ENCODE results near the gene KRT27.
"Not testable (repeated sequence)": the region's sequence is repeated elsewhere in the genome, so short reads cannot be mapped to it uniquely, and the experiment has no call there.

Gene KRT27, protein sequence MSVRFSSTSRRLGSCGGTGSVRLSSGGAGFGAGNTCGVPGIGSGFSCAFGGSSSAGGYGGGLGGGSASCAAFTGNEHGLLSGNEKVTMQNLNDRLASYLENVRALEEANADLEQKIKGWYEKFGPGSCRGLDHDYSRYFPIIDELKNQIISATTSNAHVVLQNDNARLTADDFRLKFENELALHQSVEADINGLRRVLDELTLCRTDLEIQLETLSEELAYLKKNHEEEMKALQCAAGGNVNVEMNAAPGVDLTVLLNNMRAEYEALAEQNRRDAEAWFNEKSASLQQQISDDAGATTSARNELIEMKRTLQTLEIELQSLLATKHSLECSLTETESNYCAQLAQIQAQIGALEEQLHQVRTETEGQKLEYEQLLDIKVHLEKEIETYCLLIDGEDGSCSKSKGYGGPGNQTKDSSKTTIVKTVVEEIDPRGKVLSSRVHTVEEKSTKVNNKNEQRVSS

DNA sequence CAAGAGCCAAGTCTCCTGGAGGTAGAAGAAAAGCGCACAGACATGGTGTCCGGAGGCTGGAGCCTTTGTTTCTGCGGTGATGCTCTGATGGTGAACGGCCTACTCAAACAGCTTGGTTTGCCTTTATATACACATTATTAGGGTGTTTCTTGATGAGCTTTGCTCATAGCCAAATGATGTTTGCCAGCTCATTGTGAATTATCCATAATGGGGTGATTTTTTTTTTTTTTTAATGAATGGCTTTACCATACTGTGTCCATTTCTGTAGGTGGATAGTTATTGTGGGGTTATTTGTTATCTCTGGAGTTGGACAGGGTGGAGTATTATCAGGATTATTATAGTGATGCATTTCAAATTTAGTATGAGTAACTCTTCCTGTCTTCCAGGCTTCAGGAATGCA lies at the start of gene KRT27:
TSS of gene KRT27 (minus strand) at position 101 of the 400 bp plus-strand sequence. CDS start at position 44, 57 bp downstream.
- DNase-seq (ENCODE audit: low spot score): no peak

DNA sequence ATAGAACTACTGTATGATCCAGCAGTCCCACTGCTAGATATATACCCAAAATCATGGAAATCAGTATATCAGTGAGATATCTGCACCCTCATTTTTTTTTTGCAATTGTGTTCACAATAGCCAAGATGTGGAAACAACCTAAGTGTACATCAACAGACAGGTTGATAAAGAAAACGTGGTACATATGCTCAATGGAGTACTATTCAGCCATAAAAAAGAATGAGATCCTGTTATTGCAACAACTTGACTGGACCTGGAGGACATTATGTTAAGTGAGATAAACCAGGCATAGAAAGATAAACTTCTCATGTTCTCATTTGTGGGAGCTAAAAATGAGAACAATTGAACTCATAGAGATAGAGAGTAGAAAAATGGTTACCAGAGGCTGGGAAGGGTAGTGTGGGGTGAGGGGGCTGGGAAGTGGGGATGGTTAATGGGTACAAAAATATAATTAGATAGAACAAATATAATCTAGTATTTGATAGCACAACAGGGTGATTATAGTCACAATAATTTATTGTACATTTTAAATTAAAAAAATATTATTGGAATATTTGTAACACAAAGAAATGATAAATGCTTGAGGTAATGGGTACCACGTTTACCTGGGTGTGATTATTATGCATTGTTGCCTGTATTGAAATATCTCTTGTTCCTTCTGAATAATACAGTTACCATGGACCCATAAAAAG lies 47.9 kb upstream of the KRT27 start:
- DNase-seq (ENCODE audit: low spot score): no peak

DNA sequence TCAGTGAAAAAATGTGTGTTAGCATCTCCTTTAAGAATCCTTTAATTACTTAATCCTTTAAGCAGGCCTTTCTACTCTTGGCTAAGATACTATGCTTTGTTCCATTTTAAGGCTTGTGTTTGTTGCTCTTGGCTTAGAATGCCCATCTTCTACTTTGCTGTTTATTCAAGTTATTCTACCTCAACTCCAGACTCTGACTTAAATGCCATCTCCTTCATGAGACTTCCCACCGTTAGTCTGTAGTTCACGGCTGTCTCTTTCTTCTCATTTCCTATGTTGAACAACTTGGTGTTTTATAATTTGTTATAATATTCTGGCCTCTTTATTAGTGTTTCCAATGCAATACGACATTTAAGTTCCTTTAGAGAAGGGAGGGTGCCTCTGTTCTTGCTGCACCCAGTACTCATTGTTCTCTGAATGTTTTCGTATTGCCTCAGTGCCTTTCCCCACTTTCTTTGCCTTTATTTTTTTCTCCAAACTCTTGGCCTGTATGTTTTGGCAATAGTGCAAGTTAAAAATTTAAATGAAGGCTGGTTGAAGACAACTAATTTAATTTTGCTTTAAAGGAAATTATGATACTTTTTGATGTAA lies 46.2 kb upstream of the KRT27 start:
- DNase-seq (ENCODE audit: low spot score): no peak

DNA sequence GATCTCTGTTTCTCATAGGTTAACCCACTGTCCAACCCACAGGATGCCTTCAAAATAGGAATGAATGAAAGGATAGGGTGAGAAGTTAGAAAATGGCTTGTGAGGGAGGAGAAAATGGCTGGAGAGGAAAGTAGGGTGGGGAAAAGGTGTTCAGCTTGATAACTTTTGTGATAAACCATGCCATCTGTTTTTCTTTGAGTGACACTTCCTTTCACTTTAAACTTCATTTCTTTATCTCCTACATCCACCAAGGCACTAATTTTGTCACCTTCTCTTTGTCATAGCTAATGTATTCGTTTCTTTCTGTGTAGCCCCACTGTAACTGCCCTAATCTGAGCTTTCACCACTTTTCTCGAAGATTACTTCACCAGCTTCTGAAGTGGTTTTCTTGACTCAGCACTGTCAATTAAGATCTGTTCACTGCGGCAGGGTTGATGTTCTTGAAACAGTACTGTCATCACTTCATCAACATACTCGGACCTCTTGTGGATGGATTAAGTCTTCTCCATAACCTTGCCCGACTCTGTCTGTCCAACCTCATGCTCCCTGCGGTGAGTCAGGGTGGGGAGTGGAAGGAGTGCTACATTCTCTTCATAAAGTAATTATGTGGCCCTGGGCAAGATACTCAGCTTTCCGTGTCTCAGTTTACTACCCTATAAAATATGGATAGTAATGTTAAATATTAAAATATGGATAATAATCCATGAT lies 45.5 kb upstream of the KRT27 start:
- no peak for DNase-seq (ENCODE audit: low spot score)

DNA sequence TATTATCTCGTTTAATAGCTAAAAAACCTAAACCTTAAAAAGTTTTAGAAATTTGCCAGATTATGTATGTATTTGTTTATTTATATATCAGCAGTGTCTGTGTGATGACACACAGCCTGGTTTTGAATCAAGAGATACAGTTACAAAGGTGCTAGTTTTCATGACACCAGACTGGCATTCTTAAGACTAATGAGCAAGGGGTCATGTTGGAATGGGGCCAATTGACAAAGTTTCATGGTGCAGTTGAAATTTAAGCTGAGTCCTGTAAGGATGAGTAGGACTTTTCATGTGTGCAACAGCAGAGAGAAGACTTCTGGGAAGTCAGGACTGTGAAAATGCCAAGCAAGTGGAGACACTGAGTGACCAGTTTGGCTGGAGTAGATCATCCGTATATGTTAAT lies 43.2 kb upstream of the KRT27 start:
- DNase-seq (ENCODE audit: low spot score): no peak

DNA sequence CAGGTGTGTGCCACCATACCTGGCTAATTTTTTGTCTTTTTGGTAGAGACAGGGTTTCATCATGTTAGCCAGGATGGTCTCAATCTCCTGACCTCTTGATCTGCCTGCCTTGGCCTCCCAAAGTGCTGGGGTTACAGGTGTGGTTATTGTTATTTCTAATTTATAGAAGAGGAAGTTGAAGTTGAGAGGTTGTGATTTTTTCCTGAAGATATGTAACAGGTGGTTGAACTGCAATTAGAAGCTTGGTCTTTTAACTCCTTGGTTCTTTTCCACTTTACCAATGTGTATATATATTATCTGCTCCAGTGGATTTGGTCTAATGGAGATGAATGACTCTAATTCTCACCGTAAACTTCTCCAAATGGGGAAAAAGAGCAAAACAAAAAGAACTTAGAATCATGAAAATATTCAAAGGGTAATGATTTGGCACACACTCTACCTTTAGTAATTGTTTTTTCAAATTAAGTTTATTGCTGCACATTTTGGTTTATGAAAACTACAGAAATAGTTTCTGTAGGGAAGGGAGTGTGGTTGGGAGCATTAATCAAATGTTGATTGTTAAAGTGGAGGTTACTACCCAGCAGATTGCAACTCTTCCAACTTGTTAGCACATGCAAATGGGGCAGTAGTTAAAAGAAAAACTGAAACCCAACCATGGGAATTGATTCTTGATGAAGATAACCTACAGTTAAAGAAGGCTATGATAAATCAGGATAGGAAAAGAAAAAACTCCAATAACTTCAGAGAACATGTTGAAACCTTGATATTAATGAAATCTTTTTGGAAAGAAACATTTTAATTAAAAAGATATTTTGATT lies 41.9 kb upstream of the KRT27 start:
- no peak for DNase-seq (ENCODE audit: low spot score)

DNA sequence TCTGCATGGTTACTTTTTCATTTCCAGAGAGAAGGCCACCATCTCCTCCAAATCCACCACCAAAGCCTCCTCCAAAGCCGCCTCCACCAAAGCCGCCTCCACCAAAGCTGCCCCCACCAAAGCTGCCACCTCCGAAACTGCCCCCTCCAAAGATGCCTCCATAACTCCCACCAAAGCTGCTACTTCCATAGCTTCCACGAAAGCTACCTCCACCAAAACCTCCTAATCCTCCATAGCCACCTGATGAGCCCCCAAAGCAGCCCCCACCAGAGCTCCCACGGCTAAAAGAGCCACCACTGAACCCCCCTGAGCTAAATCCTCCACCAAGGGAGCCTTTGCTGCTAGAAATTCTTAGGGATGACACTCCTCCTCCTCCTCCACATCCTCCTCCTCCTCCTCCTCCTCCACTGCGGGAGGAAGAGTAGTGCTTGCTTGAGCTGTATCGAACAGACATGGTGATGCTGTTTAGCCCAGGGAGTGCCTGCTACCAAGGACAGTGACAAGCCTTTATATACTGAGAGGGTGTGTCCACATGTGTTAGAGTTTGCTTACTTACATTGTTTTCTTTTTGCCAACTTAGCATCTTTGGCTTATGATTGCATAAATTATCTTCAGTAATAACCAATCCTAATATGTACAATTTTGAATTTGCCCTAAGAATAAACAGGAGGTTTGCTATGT lies 39.9 kb upstream of the KRT27 start, which contains the start of gene KRT10:
TSS of gene KRT10 (minus strand) at position 483 of the 681 bp plus-strand sequence. CDS start at position 454, 29 bp downstream.
- DNase-seq (ENCODE audit: low spot score): no peak

DNA sequence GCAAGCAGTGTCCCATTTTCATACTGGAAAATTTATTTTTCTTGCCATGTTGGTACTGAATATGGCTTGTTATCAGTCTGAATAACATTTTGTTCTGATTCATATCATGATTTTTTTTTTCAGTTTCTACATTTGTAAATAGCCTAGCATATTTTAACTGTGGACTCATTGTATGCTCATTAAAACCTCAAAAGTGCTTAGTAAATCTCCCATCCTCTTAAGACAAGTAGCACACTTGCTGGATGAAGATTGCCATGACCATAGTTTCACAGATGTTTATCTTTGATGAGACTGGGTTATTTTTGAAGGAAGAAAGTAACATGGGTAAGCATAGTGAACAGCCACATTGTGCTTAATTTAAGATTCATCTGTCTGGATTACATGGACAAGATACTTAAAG lies 39.2 kb upstream of the KRT27 start:
- no peak for DNase-seq (ENCODE audit: low spot score)

DNA sequence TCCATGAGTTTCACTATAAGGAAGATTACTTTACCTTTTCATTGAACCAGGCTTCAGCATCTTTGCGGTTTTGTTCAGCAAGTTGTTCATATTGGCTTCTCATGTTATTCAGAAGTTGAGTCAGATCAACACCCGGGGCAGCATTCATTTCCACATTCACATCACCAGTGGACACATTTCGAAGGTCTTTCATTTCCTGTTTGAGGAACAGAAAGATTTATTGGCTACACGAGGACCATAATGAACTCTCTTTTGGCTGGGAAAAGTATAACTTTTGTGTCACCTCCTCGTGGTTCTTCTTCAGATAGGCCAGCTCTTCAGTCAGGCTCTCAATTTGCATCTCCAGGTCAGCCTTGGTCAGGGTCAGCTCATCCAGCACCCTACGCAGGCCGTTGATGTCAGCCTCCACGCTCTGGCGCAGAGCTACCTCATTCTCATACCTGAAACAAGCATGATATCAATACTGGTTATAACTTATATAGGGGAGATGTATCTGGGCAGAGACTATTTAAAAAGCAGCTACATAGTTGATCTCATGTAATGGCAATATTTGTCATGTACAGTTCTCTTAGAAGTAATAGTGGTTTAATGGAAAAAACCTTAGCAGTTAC lies 38.0 kb upstream of the KRT27 start:
- no peak for DNase-seq (ENCODE audit: low spot score)

DNA sequence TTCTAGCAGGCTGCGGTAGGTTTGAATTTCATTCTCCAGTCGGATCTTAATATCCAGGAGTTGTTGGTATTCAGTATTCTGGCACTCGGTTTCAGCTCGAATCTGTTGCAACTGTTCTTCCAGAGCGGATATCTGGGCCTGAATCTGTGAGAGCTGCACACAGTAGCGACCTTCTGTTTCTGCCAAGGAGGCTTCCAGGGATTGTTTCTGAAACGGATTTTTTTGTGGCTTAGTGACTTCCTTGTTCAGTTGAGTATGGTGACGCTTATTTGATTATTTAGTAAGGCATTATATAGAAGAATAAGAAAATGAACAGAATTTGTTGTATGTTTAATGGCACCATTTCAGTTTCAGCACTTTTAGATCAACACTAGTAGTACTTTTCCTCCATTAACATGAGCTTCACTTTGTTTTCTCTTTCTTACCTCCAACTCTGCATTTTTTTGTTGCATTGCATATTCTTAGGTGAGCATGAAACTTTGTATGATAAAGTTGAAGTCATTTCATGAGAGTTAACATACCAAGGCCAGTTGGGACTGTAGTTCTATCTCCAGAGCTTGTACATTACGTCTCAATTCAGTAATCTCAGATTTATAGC lies 37.3 kb upstream of the KRT27 start:
- peak; percentile 34 for DNase-seq (ENCODE audit: low spot score)

DNA sequence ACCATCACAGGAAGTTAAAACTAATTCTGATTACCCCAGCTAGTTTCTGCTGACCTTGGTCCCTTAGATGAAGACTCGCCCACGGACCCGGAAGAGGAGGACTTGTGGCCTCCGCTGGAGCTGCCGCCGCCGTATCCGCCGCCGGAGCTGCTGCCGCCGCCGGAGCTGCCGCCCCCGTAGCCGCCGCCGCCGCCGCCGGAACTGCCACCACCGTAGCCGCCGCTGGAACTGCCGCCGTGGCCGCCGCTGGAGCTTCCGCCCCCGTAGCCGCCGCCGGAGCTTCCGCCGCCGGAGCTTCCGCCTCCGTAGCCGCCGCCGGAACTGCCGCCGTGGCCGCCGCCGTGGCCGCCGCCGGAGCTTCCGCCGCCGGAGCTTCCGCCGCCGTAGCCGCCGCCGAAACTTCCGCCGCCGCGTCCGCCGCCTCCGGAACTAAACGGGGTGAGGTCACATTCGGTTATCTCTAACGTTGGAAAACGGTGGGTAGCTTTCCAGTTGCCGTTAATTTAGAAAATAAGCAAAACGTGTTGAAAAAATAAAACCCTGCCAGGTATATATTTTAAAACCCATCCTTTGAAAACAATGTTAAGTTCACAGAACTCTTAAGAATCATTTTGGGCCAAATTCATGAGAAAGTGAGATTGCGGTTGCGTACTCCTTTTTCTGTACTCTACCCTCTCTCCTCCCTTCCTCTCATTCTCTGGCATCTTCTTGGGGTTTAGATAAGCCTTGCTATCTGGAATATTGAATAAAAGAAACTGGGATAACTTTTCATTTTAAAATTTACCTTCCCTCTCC lies 36.6 kb upstream of the KRT27 start:
- DNase-seq (ENCODE audit: low spot score): peak; percentile 91

DNA sequence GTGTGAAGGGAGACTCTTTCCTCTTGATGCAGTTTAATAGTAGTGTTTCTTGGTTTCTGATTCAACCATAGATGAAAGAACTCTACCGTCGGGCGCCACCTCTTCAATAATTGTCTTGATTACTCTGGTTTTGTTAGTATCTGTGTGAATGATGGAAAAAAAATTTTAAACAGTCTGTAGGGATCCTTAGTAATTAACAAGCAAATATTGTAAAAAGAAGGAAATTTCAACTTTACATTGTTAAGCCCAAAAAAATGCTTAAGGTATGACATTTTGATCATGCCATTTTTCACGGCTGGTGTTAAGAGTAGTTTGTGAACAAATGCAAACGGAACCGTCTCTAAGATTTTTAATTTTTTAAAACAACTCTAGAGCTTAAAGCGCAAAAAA lies 36.0 kb upstream of the KRT27 start:
- DNase-seq (ENCODE audit: low spot score): no peak

DNA sequence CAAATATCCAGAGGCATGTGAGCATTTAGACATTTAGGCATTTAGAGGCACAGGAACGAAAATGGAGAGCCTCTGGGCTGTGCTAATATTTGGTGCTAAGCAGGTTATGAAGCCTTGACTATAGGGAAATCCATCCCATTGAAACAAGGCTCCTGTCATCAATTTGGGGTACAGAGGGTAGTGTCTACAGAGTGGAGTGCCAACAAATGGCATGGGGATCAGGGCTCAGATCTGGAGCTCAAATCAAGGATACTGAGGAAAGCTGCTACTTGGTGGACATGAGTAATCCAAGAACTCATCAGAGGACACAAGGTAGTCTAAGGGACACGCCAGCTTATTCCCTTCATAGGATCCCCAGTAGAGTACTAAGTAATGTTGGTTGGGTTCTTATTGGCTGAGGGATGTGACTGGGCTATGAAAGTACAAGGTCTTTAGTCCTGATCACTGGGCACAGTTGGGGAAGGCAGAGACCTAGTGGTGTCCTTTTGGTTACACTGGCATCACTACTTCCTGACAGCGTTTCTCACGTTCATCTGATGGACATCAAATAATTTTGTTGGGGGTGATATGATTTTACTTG lies 34.8 kb upstream of the KRT27 start:
- no peak for DNase-seq (ENCODE audit: low spot score)

DNA sequence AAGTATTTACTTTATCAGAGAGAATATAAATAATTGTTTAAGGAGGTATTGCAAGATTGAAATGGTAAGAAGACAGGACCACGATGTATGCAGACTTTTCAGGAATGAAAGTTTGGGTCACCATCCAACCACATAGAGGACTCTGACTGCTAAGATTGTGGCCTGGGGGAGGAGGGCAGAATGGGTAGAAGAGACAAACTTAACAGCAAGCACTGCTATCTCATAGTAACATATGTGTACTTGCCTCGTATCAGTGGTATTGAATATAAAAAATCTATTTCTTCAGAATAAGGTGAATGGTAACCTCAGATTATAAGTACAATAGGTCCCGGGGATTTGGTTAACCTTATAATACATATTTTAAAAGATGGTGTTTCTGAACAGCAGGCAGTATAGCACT lies 34.2 kb upstream of the KRT27 start:
- no peak for DNase-seq (ENCODE audit: low spot score)

DNA sequence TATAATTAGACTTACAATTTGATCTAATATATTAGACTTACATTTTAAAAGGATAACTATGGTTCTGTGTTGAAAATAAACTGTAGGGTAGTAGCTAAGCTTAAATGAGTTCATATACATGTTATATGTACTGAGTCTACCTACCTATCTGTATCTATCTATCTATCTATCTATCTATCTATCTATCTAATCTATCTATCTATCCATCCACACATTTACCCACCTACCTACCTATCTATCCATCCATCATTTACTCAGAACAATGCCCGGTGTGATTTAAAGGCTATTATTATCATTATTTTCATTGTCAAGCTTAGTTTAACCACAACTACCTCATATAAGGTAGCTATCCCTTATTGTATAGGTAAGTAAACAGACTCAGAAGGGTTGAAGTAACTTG lies 33.0 kb upstream of the KRT27 start:
- no peak for DNase-seq (ENCODE audit: low spot score)

DNA sequence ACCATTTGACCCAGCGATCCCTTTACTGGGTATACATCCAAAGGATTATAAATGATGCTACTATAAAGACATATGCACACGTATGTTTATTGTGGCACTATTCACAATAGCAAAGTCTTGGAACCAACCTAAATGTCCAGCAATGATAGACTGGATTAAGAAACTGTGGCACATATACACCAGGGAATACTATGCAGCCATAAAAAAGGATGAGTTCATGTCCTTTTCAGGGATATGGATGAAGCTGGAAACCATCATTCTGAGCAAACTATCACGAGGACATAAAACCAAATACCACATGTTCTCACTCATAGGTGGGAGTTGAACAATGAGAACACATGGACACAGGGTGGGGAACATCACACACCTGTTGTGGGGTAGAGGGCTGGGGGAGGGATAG lies 32.3 kb upstream of the KRT27 start:
- not testable (repeated sequence) for DNase-seq (ENCODE audit: low spot score)

DNA sequence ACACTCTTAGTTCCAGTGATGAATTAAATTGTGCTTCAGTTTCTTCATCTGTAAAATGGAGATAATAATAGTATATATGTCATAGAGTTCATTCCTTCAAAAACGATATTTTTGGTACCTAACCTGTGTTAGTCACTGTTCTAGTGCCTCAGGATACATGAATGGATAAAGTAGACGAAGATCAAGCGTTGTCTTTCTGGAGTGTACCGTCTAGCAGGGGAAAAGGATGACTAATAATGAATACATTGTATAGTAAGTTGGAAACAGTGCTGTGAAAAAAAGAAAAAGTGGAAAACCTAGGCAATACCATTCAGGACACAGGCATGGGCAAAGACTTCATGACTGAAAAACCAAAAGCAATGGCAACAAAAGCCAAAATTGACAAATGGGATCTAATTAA lies 31.5 kb upstream of the KRT27 start:
- DNase-seq (ENCODE audit: low spot score): no peak

DNA sequence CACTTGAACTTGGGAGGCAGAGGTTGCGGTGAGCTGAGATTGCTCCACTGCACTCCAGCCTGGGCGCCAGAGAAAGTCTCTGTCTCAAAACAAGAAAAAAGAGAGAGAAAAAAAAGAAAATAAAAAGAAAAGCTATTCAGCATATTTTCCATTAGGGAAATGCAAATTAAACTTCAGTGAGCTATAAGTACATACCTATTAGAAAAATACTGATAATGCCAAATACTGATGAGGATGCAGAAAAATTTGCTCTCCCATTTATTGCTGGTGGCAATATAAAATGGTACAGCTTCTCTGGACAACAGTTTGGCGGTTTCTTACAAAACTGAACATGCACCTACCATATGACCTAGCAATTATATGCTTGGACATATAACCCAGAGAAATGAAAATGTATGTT lies 30.3 kb upstream of the KRT27 start:
- DNase-seq (ENCODE audit: low spot score): no peak

DNA sequence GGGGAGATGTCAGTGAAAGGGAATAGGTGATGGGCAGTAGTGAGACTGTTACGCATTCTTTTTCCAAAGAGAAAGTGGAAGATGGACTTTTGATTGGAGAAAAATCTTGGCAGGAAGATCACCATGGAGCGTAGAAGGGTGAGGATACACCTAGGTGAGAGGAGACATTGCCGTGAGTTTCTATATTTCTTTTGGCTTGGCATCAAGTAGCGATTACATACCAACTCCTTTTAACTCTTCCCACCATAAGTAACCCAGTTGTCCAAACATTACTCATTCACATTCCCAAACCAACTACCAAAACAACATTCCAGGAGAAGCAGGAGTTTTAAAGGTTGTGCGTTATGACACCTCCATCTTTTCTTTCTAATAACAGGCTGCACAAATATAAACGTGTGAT lies 28.1 kb upstream of the KRT27 start:
- DNase-seq (ENCODE audit: low spot score): no peak
